Astrocyte (in vitro differentiated cells and primary cell): ENCODE results near the gene OSTF1. TPM values are rescaled to one million over a fixed set of nuclear protein-coding genes. Genes with fewer than 3 reads are reported as not detected.
A peak's percentile ranks its signal among the peaks of the same experiment; 100 is the strongest.

ENCODE experiments used
- DNase-seq: peaks from one replicate; pipeline ENCODE4 v3.0.0-alpha.2; 2010; ENCODE audit warnings: low read depth
- FAIRE-seq: peaks from 2 replicates; lab custom pipeline; 2011; peaks lifted over from hg19 to GRCh38; lab: Jason Lieb, UNC
- H2AFZ ChIP-seq: 2 replicates; pipeline ENCODE4 v1.6.0; 2012; ENCODE audit warnings: low read depth, low read length, inconsistent platforms
- H3K27ac ChIP-seq: 2 replicates; pipeline ENCODE4 v1.5.1; 2011; ENCODE audit warnings: low read depth, low read length, inconsistent platforms
- H3K27me3 ChIP-seq: 2 replicates; pipeline ENCODE4 v1.6.0; 2011; ENCODE audit warnings: low read length, inconsistent platforms; ENCODE audit not compliant: insufficient read depth
- H3K36me3 ChIP-seq: 2 replicates; pipeline ENCODE4 v1.5.1; 2011; ENCODE audit warnings: low read length, inconsistent platforms; ENCODE audit not compliant: insufficient read depth
- H3K4me1 ChIP-seq: 2 replicates; pipeline ENCODE4 v1.5.1; 2011; ENCODE audit warnings: low read length, inconsistent platforms; ENCODE audit not compliant: insufficient read depth
- H3K4me2 ChIP-seq: 2 replicates; pipeline ENCODE4 v1.6.0; 2012; ENCODE audit warnings: low read length, inconsistent platforms
- H3K4me3 ChIP-seq: 2 replicates; pipeline ENCODE4 v1.5.1; 2011; ENCODE audit warnings: low read depth, mild to moderate bottlenecking, low read length, inconsistent platforms; ENCODE audit not compliant: insufficient read depth
- H3K79me2 ChIP-seq: 2 replicates; pipeline ENCODE4 v1.6.0; 2012; ENCODE audit warnings: mild to moderate bottlenecking, low read length, inconsistent platforms; ENCODE audit not compliant: insufficient read depth
- H3K9ac ChIP-seq: 2 replicates; pipeline ENCODE4 v1.6.0; 2012; ENCODE audit warnings: mild to moderate bottlenecking, low read length, inconsistent platforms
- H3K9me3 ChIP-seq: 2 replicates; pipeline ENCODE4 v1.5.1; 2012; ENCODE audit warnings: low read depth, mild to moderate bottlenecking, low read length, inconsistent platforms; ENCODE audit not compliant: insufficient read depth
- H4K20me1 ChIP-seq: 2 replicates; pipeline ENCODE4 v1.6.0; 2012; ENCODE audit warnings: low read length, inconsistent platforms; ENCODE audit not compliant: insufficient read depth
- H3K27ac Mint-ChIP-seq: one replicate; pipeline ENCODE4 v1.8.0; 2021; ENCODE audit warnings: mild to moderate bottlenecking, mixed read lengths; ENCODE audit not compliant: unreplicated experiment
- H3K27me3 Mint-ChIP-seq: one replicate; pipeline ENCODE4 v1.8.0; 2021; ENCODE audit warnings: low read depth, mixed read lengths; ENCODE audit not compliant: unreplicated experiment
- H3K36me3 Mint-ChIP-seq: one replicate; pipeline ENCODE4 v1.8.0; 2021; ENCODE audit warnings: low read depth, mixed read lengths; ENCODE audit not compliant: unreplicated experiment
- H3K4me1 Mint-ChIP-seq: one replicate; pipeline ENCODE4 v1.8.0; 2021; ENCODE audit warnings: low read depth, mixed read lengths; ENCODE audit not compliant: unreplicated experiment
- H3K4me3 Mint-ChIP-seq: one replicate; pipeline ENCODE4 v1.8.0; 2021; ENCODE audit warnings: mild to moderate bottlenecking, moderate library complexity, mixed read lengths; ENCODE audit not compliant: unreplicated experiment
- H3K9me3 Mint-ChIP-seq: one replicate; pipeline ENCODE4 v1.8.0; 2021; ENCODE audit warnings: mild to moderate bottlenecking, mixed read lengths; ENCODE audit not compliant: unreplicated experiment
- EZH2 ChIP-seq: IDR thresholded peaks from 2 replicates; pipeline ENCODE4 v1.6.1; 2012; ENCODE audit warnings: mild to moderate bottlenecking, low read length, inconsistent platforms; ENCODE audit not compliant: insufficient read depth
- total RNA-seq: library from RNA; stranded (reverse); gene quantifications from 2 replicates; pipeline ENCODE4 v1.2.1, GENCODE V29; 2021
- TF ChIP-seq, protein P1 (sequence below): IDR thresholded peaks from 2 replicates; pipeline ENCODE4 v1.5.1; 2011; ENCODE audit warnings: low read depth, mild to moderate bottlenecking, inconsistent platforms, low read length, moderate library complexity; ENCODE audit not compliant: insufficient read depth

OSTF1 gene
- total RNA-seq, 1 donor from 2014 or later: 43.0 TPM

DNA sequence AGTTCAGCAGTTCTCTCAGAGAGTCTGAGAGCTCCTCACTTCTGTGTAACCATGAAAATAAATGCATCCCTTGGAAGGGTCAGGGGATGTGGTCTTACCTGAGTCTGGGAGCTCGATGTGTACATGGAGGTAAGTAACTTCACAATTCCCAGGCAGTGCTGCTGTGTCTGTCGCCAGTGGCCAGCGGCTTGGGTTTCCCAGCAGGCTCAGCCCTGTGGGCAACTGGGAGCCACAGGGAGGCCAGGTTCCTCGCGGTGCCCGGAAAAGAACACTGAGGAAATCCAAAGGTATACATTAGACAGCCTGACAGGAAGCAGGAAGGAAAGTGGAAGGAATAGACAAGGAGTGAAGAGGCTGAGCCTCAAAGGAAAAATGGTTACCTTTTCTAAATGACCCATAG is 62.2 kb downstream of the OSTF1 start:
- FAIRE-seq (no peak), DNase-seq (no peak)
- Histone ChIP-seq H3K36me3 (no peaks in the 10 kb centered on the region), H3K79me2 (no peaks in the 10 kb centered on the region), H3K9ac (no peak overlapping the region), H3K27me3 (no peaks in the 10 kb centered on the region), H3K4me3 (no peak overlapping the region), H3K4me1 (peaks cover 22% of the 10 kb centered on the region), H4K20me1 (no peaks in the 10 kb centered on the region), H3K27ac (no peak overlapping the region), H2AFZ (no peak overlapping the region), H3K9me3 (no peaks in the 10 kb centered on the region), H3K4me2 (no peak overlapping the region)
- H3K27ac Mint-ChIP-seq: peak overlapping the region; percentile 91
- no peak overlapping the region for H3K4me3 Mint-ChIP-seq
- H3K36me3 Mint-ChIP-seq: peaks cover 4% of the 10 kb centered on the region
- TF ChIP-seq, protein P1, sequence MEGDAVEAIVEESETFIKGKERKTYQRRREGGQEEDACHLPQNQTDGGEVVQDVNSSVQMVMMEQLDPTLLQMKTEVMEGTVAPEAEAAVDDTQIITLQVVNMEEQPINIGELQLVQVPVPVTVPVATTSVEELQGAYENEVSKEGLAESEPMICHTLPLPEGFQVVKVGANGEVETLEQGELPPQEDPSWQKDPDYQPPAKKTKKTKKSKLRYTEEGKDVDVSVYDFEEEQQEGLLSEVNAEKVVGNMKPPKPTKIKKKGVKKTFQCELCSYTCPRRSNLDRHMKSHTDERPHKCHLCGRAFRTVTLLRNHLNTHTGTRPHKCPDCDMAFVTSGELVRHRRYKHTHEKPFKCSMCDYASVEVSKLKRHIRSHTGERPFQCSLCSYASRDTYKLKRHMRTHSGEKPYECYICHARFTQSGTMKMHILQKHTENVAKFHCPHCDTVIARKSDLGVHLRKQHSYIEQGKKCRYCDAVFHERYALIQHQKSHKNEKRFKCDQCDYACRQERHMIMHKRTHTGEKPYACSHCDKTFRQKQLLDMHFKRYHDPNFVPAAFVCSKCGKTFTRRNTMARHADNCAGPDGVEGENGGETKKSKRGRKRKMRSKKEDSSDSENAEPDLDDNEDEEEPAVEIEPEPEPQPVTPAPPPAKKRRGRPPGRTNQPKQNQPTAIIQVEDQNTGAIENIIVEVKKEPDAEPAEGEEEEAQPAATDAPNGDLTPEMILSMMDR: no peak
- TF ChIP-seq EZH2: no peak
- no peaks in the 10 kb centered on the region for H3K9me3 Mint-ChIP-seq
- H3K27me3 Mint-ChIP-seq: no peaks in the 10 kb centered on the region
- H3K4me1 Mint-ChIP-seq: peaks cover 36% of the 10 kb centered on the region

DNA sequence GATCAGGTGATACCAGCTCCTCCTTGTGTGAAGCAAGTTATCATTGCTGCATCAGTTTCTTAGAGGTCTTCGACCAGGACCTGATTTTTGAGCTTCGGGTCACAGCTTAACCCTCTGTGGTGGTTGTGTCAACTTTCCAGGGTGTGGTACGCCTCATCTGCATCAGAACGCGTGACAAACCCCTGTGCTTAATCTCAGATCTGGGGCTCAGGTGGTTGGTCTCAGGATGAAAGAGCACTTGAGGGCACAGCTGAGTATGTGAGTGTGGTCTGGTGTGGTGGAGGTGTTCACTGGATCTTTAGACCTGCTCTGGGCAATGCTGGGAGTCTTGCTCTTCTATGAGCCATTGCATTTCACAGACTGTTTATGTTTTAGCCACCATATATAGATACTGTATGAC is 64.1 kb downstream of the OSTF1 start:
- no peak overlapping the region for H2AFZ ChIP-seq
- Mint-ChIP-seq H3K4me3 (no peak overlapping the region), H3K36me3 (peaks cover 4% of the 10 kb centered on the region), H3K27ac (no peak overlapping the region), H3K9me3 (no peaks in the 10 kb centered on the region), H3K27me3 (no peaks in the 10 kb centered on the region), H3K4me1 (peaks cover 27% of the 10 kb centered on the region)
- peaks cover 13% of the 10 kb centered on the region for H3K4me1 ChIP-seq
- DNase-seq (no peak), FAIRE-seq (no peak)
- H3K4me3 ChIP-seq: no peak overlapping the region
- H3K36me3 ChIP-seq: no peaks in the 10 kb centered on the region
- no peak overlapping the region for H3K9ac ChIP-seq
- no peaks in the 10 kb centered on the region for H4K20me1 ChIP-seq
- H3K4me2 ChIP-seq: no peak overlapping the region
- no peaks in the 10 kb centered on the region for H3K9me3 ChIP-seq
- H3K27me3 ChIP-seq: no peaks in the 10 kb centered on the region
- TF ChIP-seq EZH2: no peak
- TF ChIP-seq, protein P1: no peak
- no peaks in the 10 kb centered on the region for H3K79me2 ChIP-seq
- H3K27ac ChIP-seq: no peak overlapping the region

DNA sequence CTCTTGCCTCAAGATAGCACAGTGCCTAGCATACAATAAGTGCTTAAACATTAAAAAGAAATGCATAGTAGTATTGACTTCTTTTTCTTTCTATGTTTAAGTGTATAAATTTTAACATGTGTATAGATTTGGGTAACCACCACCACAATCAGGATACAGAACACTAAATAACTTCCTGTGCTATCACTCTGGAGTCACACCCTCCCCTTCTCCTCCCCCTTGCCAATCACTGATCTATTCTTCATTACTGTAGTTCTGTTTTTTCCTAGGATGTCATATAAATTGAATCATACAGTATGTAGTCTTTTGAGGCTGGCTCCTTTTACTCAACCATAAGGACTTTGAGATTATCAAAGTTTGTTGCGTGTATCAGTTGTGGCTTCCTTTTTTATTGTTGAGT is 68.5 kb downstream of the OSTF1 start:
- Histone ChIP-seq H3K27me3 (no peaks in the 10 kb centered on the region), H2AFZ (no peak overlapping the region), H3K4me3 (no peak overlapping the region), H3K79me2 (no peaks in the 10 kb centered on the region), H3K4me1 (no peaks in the 10 kb centered on the region), H3K4me2 (no peak overlapping the region), H3K27ac (no peak overlapping the region), H3K9me3 (no peaks in the 10 kb centered on the region), H3K9ac (no peak overlapping the region), H3K36me3 (no peaks in the 10 kb centered on the region), H4K20me1 (no peaks in the 10 kb centered on the region)
- no peak for DNase-seq
- no peaks in the 10 kb centered on the region for H3K9me3 Mint-ChIP-seq
- H3K36me3 Mint-ChIP-seq: no peaks in the 10 kb centered on the region
- H3K27me3 Mint-ChIP-seq: no peaks in the 10 kb centered on the region
- no peak for TF ChIP-seq EZH2
- TF ChIP-seq, protein P1: no peak
- no peak for FAIRE-seq
- no peaks in the 10 kb centered on the region for H3K4me1 Mint-ChIP-seq
- H3K27ac Mint-ChIP-seq: no peak overlapping the region
- H3K4me3 Mint-ChIP-seq: no peak overlapping the region
